H1 (cell line): Measurements from ENCODE around the gene LILRB3. TPM values are rescaled to one million over a fixed set of nuclear protein-coding genes. Genes with fewer than 3 reads are reported as not detected.

Experiments
- CTCF ChIA-PET: fragments of 300-600 bp; sonication (Branson Sonifier 250); formaldehyde crosslinking; loops from one replicate; lab custom pipeline; 2021; ENCODE audit not compliant: partially characterized antibody; lab: Charles Lee
- POLR2A ChIA-PET: fragments of 300-600 bp; sonication (Branson Sonifier 250); formaldehyde crosslinking; loops from one replicate; lab custom pipeline; 2021; ENCODE audit warnings: inconsistent platforms; ENCODE audit not compliant: partially characterized antibody; lab: Charles Lee
- DNase-seq, 2 experiments: peaks; one replicate each; pipeline versions ENCODE4 v3.0.0 to v3.0.0-alpha.2; 2010 to 2022; ENCODE audit warnings: low spot score in 2 of 2, low read depth in 1 of 2, mixed read lengths in 1 of 2
- FAIRE-seq: peaks from 2 replicates; lab custom pipeline; 2011; peaks lifted over from hg19 to GRCh38; lab: Jason Lieb, UNC
- H2AFZ ChIP-seq: 2 replicates; pipeline ENCODE4 v1.8.1; 2012; ENCODE audit warnings: low read length, inconsistent platforms
- H2AK5ac ChIP-seq: 2 replicates; pipeline ENCODE4 v1.6.1; 2013; ENCODE audit warnings: low read depth, low read length
- H2BK120ac ChIP-seq: replicated peaks from 2 replicates; pipeline ENCODE3; 2013; ENCODE audit warnings: low read depth, low read length, inconsistent platforms
- H2BK12ac ChIP-seq: 2 replicates; pipeline ENCODE4 v1.6.1; 2013; ENCODE audit warnings: low read depth, low read length
- H2BK15ac ChIP-seq: 2 replicates; pipeline ENCODE4 v1.6.1; 2013; ENCODE audit warnings: low read length
- H2BK20ac ChIP-seq: 2 replicates; pipeline ENCODE4 v1.6.1; 2013; ENCODE audit warnings: low read length
- H2BK5ac ChIP-seq: 2 replicates; pipeline ENCODE4 v1.6.1; 2013; ENCODE audit warnings: low read depth, low read length
- H3K14ac ChIP-seq: 2 replicates; pipeline ENCODE4 v1.6.1; 2013; ENCODE audit warnings: inconsistent platforms; ENCODE audit not compliant: insufficient read length
- H3K18ac ChIP-seq: 2 replicates; pipeline ENCODE4 v1.6.1; 2013; ENCODE audit warnings: low read length; ENCODE audit errors: extremely low read depth
- H3K23ac ChIP-seq: 2 replicates; pipeline ENCODE4 v1.6.1; 2013; ENCODE audit warnings: inconsistent platforms; ENCODE audit not compliant: insufficient read length
- H3K23me2 ChIP-seq: 2 replicates; pipeline ENCODE4 v1.6.1; 2013; ENCODE audit warnings: low read depth, low read length
- H3K27ac ChIP-seq: 2 replicates; pipeline ENCODE4 v1.6.1; 2011; ENCODE audit warnings: low read depth, low read length, inconsistent platforms
- H3K27me3 ChIP-seq, 4 experiments: replicated peaks in 1 of 4; 1 replicate in 1 of 4; 2 replicates in 3 of 4; pipeline versions ENCODE4 v1.6.1 to v1.8.1; 2011 to 2013; ENCODE audit warnings: low read length in 3 of 4, mild to moderate bottlenecking in 3 of 4, inconsistent platforms in 2 of 4, mixed read lengths in 2 of 4, moderate library complexity in 1 of 4; ENCODE audit not compliant: control insufficient read depth in 3 of 4, insufficient read depth in 3 of 4; ENCODE audit errors: extremely low read depth in 1 of 4
- H3K36me3 ChIP-seq, 4 experiments: 2 replicates each; pipeline versions ENCODE4 v1.6.1 to v1.8.1; 2011 to 2013; ENCODE audit warnings: mild to moderate bottlenecking in 4 of 4, low read length in 3 of 4, moderate library complexity in 2 of 4, control low read depth in 1 of 4, inconsistent platforms in 1 of 4; ENCODE audit not compliant: insufficient read depth in 4 of 4, control insufficient read depth in 2 of 4
- H3K4ac ChIP-seq: replicated peaks from 2 replicates; pipeline ENCODE3; 2013; ENCODE audit warnings: low read length, low read depth, mixed read lengths, inconsistent platforms; ENCODE audit not compliant: insufficient read length
- H3K4me1 ChIP-seq, 4 experiments: replicated peaks in 1 of 4; 1 replicate in 1 of 4; 2 replicates in 3 of 4; pipeline versions ENCODE4 v1.6.1 to v1.8.1; 2011 to 2013; ENCODE audit warnings: low read length in 3 of 4, inconsistent platforms in 2 of 4, mixed read lengths in 1 of 4; ENCODE audit not compliant: insufficient read depth in 4 of 4, control insufficient read depth in 3 of 4
- H3K4me2 ChIP-seq, 2 experiments: 2 replicates each; pipeline versions ENCODE4 v1.6.1 to v1.8.1; 2011 to 2013; ENCODE audit warnings: low read depth in 2 of 2, low read length in 2 of 2, control low read depth in 1 of 2, inconsistent platforms in 1 of 2, mild to moderate bottlenecking in 1 of 2; ENCODE audit not compliant: insufficient read depth in 1 of 2
- H3K4me3 ChIP-seq, 4 experiments: fragments of 200-600, 300-600 bp in 1 of 4; sonication (generic), shearing (Covaris generic), sonication (Bioruptor Twin) in 1 of 4; 2 replicates each; pipeline versions ENCODE4 v1.5.1 to v1.8.1; 2011 to 2016; ENCODE audit warnings: low read length in 4 of 4, low read depth in 3 of 4, control low read depth in 2 of 4, inconsistent platforms in 2 of 4, mild to moderate bottlenecking in 2 of 4, mixed read lengths in 1 of 4, moderate library complexity in 1 of 4; ENCODE audit not compliant: insufficient read depth in 2 of 4; ENCODE audit errors: extremely low read depth in 1 of 4
- H3K56ac ChIP-seq: replicated peaks from 2 replicates; pipeline ENCODE3; 2013; ENCODE audit warnings: low read depth, mild to moderate bottlenecking, mixed read lengths, low read length, inconsistent platforms; ENCODE audit not compliant: insufficient read length
- H3K79me1 ChIP-seq: 2 replicates; pipeline ENCODE4 v1.6.1; 2013; ENCODE audit warnings: low read depth, low read length, control low read depth
- H3K79me2 ChIP-seq, 2 experiments: 2 replicates each; pipeline versions ENCODE4 v1.6.1 to v1.8.1; 2012 to 2013; ENCODE audit warnings: low read length in 2 of 2, mild to moderate bottlenecking in 2 of 2, inconsistent platforms in 1 of 2; ENCODE audit not compliant: insufficient read depth in 2 of 2, control insufficient read depth in 1 of 2
- H3K9ac ChIP-seq, 4 experiments: replicated peaks in 1 of 4; 1 replicate in 1 of 4; 2 replicates in 3 of 4; pipeline versions ENCODE4 v1.6.1 to v1.8.1; 2011 to 2013; ENCODE audit warnings: low read depth in 3 of 4, low read length in 3 of 4, control low read depth in 2 of 4, mild to moderate bottlenecking in 2 of 4, moderate library complexity in 2 of 4, inconsistent platforms in 1 of 4; ENCODE audit errors: extremely low read depth in 1 of 4
- H3K9me3 ChIP-seq, 2 experiments: 2 replicates each; pipeline versions ENCODE4 v1.6.1 to v1.8.1; 2012 to 2013; ENCODE audit warnings: mild to moderate bottlenecking in 2 of 2, moderate library complexity in 2 of 2, control low read depth in 1 of 2, inconsistent platforms in 1 of 2, low read depth in 1 of 2, low read length in 1 of 2, mixed read lengths in 1 of 2; ENCODE audit not compliant: insufficient read depth in 2 of 2
- H4K20me1 ChIP-seq, 2 experiments: replicated peaks in 1 of 2; 2 replicates each; pipeline versions ENCODE3 to v1.8.1; 2011 to 2013; ENCODE audit warnings: inconsistent platforms in 2 of 2, low read length in 2 of 2, mild to moderate bottlenecking in 1 of 2; ENCODE audit not compliant: insufficient read depth in 2 of 2, control insufficient read depth in 1 of 2
- H4K5ac ChIP-seq: 2 replicates; pipeline ENCODE4 v1.6.1; 2013; ENCODE audit warnings: low read length, low read depth, mixed read lengths, inconsistent platforms; ENCODE audit not compliant: insufficient read length
- H4K8ac ChIP-seq: 2 replicates; pipeline ENCODE4 v1.8.0; 2013; ENCODE audit warnings: mild to moderate bottlenecking, moderate library complexity, low read length, inconsistent platforms; ENCODE audit not compliant: insufficient read depth; ENCODE audit errors: extremely low read depth
- H4K91ac ChIP-seq: replicated peaks from 2 replicates; pipeline ENCODE3; 2013; ENCODE audit warnings: low read length, mixed read lengths, inconsistent platforms; ENCODE audit not compliant: insufficient read length
- GABPA ChIP-seq: IDR thresholded peaks from 2 replicates; pipeline ENCODE4 v1.6.1; 2011; ENCODE audit warnings: mild to moderate bottlenecking, low read length, moderate library complexity, borderline replicate concordance; ENCODE audit not compliant: insufficient read depth
- SP1 ChIP-seq: IDR thresholded peaks from 2 replicates; pipeline ENCODE4 v1.6.1; 2011; ENCODE audit warnings: low read depth, low read length
- WGBS, 2 experiments: shearing (Covaris generic) in 1 of 2; methylation state at CpG; one replicate each; pipeline versions ENCODE4 v1.1.6 to v1.1.7; 2013 to 2015; ENCODE audit warnings: low lambda C conversion rate in 2 of 2, mixed read lengths in 2 of 2, inconsistent platforms in 1 of 2, low coverage in 1 of 2, missing lambda C conversion rate in 1 of 2; ENCODE audit not compliant: insufficient replicate concordance in 2 of 2, insufficient coverage in 1 of 2, insufficient read length in 1 of 2; ENCODE audit errors: extremely low coverage in 1 of 2, missing lambda C conversion rate in 1 of 2; 5-methylcytosine and 5-hydroxymethylcytosine counted together
- polyA plus RNA-seq, 7 experiments: library from polyadenylated mRNA; depleted of rRNA in 3 of 7; stranded (reverse) in 5 of 7; unstranded in 2 of 7; fragments of >200 nt in 5 of 7; fragments of 200-250 nt in 2 of 7; gene quantifications; 1 replicate in 5 of 7; 2 replicates in 1 of 7; 4 replicates in 1 of 7; pipeline versions ENCODE4 v1.2.1 to v1.2.3, GENCODE V29; 2011 to 2013; ENCODE audit warnings: missing spikeins in 2 of 7, mixed read lengths in 2 of 7
- total RNA-seq: library from RNA; stranded (reverse); fragmentation: NEBNext Ultra II Directional; extraction: Animal tissue kit (Norgen Biotek cat#: 25700); gene quantifications from 2 replicates; pipeline ENCODE4 v1.2.1, GENCODE V29; 2021

Gene LILRB3
- total and polyA plus RNA-seq, 2 of the 8 experiments (the other 6 are each of a cell fraction or from before 2014, with no cell fraction given), result not detected

DNA sequence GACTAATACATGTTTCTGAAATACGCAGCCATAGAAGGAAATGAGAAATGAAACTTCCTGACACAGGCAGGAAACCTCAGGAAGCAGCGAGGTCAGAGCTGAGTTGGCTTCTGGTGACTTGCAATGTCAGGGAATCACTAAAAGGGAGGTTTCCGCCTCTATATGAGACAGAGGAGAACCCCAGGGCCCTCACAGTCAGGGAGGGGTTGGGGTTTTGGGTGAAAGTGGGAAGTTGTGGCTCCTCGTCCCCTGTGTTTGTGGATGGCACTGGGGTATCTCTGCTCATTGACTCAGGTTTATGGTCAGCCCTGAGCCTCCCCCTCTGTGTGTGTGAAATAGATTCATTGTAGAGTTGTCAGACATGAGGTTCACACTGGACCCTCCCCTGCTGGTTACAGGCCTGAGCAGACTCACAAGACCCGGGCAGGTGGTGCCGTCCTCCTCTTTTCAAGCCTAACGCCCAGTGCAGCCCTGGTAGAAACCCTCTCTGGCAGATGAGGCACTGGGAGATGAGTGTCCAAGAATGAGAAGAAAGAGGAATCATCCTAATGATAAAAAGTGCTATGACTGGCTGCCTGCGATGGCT lies 25.3 kb upstream of the LILRB3 start:
- no peaks in the 10 kb centered on the region for H3K79me1 ChIP-seq
- H3K23me2 ChIP-seq, result no peaks in the 10 kb centered on the region
- no peak overlapping the region for H3K14ac ChIP-seq
- H3K56ac ChIP-seq, result no peak overlapping the region
- no peak overlapping the region for H3K4me3 ChIP-seq
- H3K27me3 ChIP-seq, result no peaks in the 10 kb centered on the region; a peak in 1 of 7 replicates
- no peaks in the 10 kb centered on the region for H4K20me1 ChIP-seq
- no peak overlapping the region for H4K91ac ChIP-seq
- no peak overlapping the region for H2AK5ac ChIP-seq
- H4K5ac ChIP-seq, result no peak overlapping the region
- no peak overlapping the region for H2BK120ac ChIP-seq
- no peak overlapping the region for H3K4me2 ChIP-seq
- H2BK15ac ChIP-seq, result no peak overlapping the region
- H2BK12ac ChIP-seq, result no peak overlapping the region
- H3K36me3 ChIP-seq, result no peaks in the 10 kb centered on the region
- H3K4ac ChIP-seq, result no peak overlapping the region
- CTCF ChIA-PET, result interaction anchor here (0.6 to 1.6 kb wide), 3 partner anchors 12 to 41 kb away, joined by 3 to 5 read pairs (median 5); no protein-coding TSS in a partner anchor
- DNase-seq (no peak), FAIRE-seq (no peak)
- 81% methylated on average over 8 of the region's 8 CpGs; no CpG with 5 or more reads in 1 of the 2 experiments for WGBS, 2 experiments
- no peaks in the 10 kb centered on the region for H3K79me2 ChIP-seq
- H3K9me3 ChIP-seq, result no peaks in the 10 kb centered on the region
- no peaks in the 10 kb centered on the region for H3K4me1 ChIP-seq
- no peak overlapping the region for H3K27ac ChIP-seq
- no peak overlapping the region for H2AFZ ChIP-seq
- no peak overlapping the region for H3K23ac ChIP-seq
- H2BK5ac ChIP-seq, result no peak overlapping the region
- POLR2A ChIA-PET, result interaction anchor here (2.2 kb wide), 1 partner anchor 41 kb away, joined by 7 read pairs; no protein-coding TSS in a partner anchor
- no peak for TF ChIP-seq GABPA
- TF ChIP-seq SP1, result no peak
- H4K8ac ChIP-seq, result no peak overlapping the region
- H2BK20ac ChIP-seq, result no peak overlapping the region
- H3K18ac ChIP-seq, result no peak overlapping the region
- no peak overlapping the region for H3K9ac ChIP-seq
